C4-2B (cell line): ENCODE results near the gene INPP5F.

ENCODE experiments used
- CTCF ChIP-seq: fragments of 450-650 bp; conservative IDR thresholded peaks from 2 replicates; pipeline ENCODE4 v1.5.1; 2017; ENCODE audit warnings: mild to moderate bottlenecking
- ZFX ChIP-seq: fragments of 450-650 bp; IDR thresholded peaks from 2 replicates; pipeline ENCODE4 v1.6.1; 2017

GRCh38 chr10:119713744-119714483 is 11.9 kb upstream of the INPP5F start:
- TF ChIP-seq CTCF (no peak), ZFX (no peak)
